ENCODE measurements around the gene NRP2.

DNA sequence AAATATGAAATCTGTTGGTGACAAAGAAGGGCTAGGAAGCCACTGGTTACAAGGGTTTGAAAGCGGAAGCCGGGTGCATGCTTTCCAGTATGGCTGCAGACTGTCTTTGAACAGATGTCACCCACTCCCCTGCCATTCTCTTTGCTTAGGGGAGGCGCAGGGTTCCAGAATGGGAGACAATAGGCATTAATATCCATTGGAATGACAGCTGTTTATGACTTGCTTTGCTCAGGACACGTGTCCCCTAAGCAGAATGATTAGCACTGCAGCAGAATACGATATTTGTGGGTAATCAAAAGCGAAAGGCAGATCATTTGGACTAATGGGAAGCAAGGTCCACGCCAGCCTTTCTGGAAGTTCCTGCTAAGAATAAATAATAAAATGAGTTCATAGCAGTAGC lies 25.8 kb upstream of the NRP2 start:
- TF ChIP-seq YY1 (IDR thresholded peaks at IDR 0.05; ENCODE audit: insufficient read depth, insufficient read length) (no peak), SUZ12 (IDR thresholded peaks at IDR 0.05; ENCODE audit: extremely low read depth, insufficient read depth, insufficient read length) (no peak), ZNF274 (IDR thresholded peaks at IDR 0.05; ENCODE audit: low read depth, low read length) (no peak)

All from NT2/D1 (cell line).